GM18873 (cell line): ENCODE data around the gene EDC4.
"Not testable (repeated sequence)": the region's sequence is repeated elsewhere in the genome, so short reads cannot be mapped to it uniquely, and the experiment has no call there.

Experiments
- ATAC-seq: cut with Tn5 transposase; IDR thresholded peaks from one replicate; pipeline ENCODE4 v1.9.1; 2021; ENCODE audit warnings: mild to moderate bottlenecking, moderate library complexity, moderate number of reproducible peaks; ENCODE audit not compliant: unreplicated experiment, low FRiP score

The EDC4 gene, protein sequence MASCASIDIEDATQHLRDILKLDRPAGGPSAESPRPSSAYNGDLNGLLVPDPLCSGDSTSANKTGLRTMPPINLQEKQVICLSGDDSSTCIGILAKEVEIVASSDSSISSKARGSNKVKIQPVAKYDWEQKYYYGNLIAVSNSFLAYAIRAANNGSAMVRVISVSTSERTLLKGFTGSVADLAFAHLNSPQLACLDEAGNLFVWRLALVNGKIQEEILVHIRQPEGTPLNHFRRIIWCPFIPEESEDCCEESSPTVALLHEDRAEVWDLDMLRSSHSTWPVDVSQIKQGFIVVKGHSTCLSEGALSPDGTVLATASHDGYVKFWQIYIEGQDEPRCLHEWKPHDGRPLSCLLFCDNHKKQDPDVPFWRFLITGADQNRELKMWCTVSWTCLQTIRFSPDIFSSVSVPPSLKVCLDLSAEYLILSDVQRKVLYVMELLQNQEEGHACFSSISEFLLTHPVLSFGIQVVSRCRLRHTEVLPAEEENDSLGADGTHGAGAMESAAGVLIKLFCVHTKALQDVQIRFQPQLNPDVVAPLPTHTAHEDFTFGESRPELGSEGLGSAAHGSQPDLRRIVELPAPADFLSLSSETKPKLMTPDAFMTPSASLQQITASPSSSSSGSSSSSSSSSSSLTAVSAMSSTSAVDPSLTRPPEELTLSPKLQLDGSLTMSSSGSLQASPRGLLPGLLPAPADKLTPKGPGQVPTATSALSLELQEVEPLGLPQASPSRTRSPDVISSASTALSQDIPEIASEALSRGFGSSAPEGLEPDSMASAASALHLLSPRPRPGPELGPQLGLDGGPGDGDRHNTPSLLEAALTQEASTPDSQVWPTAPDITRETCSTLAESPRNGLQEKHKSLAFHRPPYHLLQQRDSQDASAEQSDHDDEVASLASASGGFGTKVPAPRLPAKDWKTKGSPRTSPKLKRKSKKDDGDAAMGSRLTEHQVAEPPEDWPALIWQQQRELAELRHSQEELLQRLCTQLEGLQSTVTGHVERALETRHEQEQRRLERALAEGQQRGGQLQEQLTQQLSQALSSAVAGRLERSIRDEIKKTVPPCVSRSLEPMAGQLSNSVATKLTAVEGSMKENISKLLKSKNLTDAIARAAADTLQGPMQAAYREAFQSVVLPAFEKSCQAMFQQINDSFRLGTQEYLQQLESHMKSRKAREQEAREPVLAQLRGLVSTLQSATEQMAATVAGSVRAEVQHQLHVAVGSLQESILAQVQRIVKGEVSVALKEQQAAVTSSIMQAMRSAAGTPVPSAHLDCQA (N-terminal part only)

DNA sequence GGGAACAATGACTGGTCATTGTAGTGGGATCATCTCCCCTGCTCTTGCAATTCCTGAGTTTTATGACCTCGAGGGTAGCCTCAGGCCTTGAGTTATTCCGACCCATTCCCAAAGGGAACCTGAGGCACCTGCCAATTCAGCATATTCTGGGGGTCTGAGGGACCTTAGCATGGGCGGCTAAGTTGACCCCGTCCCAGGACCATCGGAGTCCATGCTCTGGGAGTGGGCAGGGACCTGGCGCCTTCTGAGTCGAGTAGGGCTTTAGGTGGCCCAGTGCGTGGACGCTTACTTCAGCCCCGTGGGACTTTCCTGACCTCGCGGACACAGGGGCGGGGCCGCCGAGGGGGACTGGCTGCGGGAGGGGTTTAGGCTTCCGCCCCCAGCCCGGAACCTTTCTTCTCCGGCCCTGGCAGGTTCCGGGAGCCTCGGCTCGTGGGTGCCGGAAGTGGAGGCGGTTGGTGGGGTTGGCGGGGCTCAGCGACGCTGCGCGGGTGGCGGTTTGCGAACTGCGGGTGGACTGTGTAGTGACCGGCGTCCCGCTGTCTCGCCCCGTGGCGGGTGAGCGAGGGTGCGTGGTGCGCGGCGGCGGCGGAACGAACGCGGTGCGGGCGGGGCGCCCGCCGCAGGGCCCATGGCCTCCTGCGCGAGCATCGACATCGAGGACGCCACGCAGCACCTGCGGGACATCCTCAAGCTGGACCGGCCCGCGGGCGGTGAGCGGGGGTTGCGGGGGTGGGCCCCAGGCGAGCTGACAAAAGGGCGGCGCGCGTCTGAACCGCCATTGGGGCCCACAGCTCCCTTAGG lies at the start of gene EDC4:
Gene EDC4, plus strand, starts transcription at position 422 of the 804 bp plus-strand sequence. Its CDS starts 210 bp downstream, at position 632.
- ATAC-seq, result peak; percentile 69

- ATAC-seq, result no peak
Observed at GRCh38 chr16:67825119-67825518, 47.7 kb upstream of the EDC4 start.

- no peak for ATAC-seq
Observed at GRCh38 chr16:67825906-67826305, 46.9 kb upstream of the EDC4 start.

GRCh38 chr16:67828651-67829050 lies 44.2 kb upstream of the EDC4 start:
- no peak for ATAC-seq

DNA sequence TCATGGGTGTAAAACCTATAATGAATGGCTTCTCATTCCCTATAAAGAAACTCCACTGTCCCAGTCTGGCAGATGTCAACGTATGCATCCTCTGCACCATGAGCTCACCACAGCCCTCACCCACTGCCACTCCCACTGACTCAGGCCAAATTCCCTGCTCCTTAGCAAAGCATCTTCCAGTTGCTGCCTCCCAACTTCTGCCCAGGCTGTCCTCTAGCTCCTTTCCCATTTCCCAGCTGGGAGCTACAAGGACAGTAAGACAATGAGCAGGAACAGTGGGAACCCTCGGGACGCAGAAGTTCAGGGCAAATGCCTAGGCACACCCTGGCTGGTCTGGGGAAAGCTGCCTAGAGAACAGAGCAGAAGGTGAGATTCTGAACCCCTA lies 39.8 kb upstream of the EDC4 start:
- ATAC-seq, result no peak

DNA sequence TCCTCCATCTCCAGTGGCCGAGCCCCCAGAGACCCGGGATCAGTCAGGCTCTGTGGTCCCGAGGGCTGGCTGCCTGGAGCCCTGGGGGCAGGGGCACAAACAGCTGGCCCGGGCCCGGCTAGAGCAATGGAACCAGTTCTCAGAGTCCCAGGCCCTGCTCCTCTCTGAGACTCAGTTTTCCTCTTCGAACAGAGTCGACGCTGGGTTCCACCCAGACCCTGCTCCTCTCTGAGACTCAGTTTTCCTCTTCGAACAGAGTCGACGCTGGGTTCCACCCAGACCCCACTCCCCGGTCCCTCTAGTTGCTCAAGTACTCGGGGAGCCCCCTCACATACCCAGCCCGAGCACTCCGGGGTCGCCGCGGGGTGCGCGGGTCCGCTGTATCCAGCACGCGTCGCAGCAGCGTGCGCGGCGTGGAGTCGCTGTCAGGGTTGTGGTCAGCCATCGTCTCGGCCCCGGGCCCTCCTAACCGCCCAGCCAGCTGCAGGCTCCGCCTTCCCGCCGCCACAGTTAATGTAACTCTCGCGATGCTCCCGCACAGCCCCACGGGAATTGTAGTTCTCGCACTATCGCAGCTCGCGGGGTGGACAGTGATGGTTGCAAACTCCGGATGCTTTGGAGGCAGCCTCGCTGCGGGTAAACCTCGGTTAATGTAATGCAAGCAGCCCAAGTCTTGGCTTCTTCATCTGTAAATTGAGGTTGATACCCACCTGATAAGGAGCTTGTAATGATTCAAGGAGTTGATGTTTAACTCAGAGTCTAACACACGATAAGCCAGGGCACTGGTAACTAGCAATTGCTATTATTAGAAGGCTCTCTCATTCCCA lies 39.2 kb upstream of the EDC4 start:
- ATAC-seq, result peak; percentile 93

- no peak for ATAC-seq
Observed at GRCh38 chr16:67834242-67834614, 38.6 kb upstream of the EDC4 start.

DNA sequence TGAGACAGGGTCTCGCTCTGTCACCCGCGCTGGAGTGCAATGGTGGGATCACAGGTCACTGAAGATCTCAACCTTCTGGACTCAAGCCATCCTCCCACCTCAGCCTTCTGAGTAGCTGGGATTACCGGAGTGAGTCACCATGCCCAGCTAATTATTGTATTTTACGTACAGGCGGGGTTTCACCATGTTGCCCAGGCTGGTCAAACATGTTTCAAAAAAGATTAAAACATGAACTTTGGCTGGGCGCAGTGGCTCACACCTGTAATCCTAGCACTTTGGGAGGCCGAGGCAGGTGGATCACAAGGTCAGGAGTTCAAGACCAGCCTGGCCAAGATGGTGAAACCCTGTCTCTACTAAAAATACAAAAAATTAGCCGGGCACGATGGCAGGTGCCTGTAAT lies 35.7 kb upstream of the EDC4 start:
- ATAC-seq, result not testable (repeated sequence)

DNA sequence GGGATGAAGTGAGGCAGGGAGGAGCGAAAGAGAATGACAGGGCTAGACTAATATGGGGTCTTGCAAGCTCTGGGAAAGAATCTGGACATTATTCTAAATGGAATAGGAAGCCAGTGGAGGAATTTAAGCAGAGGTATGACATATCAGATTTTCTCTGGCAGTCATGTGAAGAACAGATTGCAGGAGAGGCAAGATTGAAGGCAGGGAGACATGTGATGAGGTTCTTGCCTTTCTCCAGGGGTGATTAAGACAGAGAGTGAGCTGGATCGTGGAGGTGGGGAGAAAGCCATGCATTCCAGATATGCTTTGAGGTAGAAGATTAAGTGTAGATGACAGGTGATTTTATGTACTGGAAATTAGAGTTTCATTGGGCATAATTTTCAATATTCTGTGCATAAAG lies 35.0 kb upstream of the EDC4 start:
- ATAC-seq, result no peak

- no peak for ATAC-seq
Observed at GRCh38 chr16:67841198-67841815, 31.5 kb upstream of the EDC4 start.

GRCh38 chr16:67841816-67842508 lies 30.9 kb upstream of the EDC4 start, which contains the start of gene THAP11:
Gene THAP11 (plus strand): TSS chr16:67842320. CDS start chr16:67842555, 235 bp downstream.
- ATAC-seq, result peak; percentile 43

DNA sequence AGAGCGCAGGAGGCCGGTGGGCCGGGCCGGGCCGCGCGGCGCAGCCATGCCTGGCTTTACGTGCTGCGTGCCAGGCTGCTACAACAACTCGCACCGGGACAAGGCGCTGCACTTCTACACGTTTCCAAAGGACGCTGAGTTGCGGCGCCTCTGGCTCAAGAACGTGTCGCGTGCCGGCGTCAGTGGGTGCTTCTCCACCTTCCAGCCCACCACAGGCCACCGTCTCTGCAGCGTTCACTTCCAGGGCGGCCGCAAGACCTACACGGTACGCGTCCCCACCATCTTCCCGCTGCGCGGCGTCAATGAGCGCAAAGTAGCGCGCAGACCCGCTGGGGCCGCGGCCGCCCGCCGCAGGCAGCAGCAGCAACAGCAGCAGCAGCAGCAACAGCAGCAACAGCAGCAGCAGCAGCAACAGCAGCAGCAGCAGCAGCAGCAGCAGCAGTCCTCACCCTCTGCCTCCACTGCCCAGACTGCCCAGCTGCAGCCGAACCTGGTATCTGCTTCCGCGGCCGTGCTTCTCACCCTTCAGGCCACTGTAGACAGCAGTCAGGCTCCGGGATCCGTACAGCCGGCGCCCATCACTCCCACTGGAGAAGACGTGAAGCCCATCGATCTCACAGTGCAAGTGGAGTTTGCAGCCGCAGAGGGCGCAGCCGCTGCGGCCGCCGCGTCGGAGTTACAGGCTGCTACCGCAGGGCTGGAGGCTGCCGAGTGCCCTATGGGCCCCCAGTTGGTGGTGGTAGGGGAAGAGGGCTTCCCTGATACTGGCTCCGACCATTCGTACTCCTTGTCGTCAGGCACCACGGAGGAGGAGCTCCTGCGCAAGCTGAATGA lies 30.1 kb upstream of the EDC4 start:
- peak; percentile 3 for ATAC-seq

GRCh38 chr16:67843343-67843765 lies 29.5 kb upstream of the EDC4 start:
- no peak for ATAC-seq

DNA sequence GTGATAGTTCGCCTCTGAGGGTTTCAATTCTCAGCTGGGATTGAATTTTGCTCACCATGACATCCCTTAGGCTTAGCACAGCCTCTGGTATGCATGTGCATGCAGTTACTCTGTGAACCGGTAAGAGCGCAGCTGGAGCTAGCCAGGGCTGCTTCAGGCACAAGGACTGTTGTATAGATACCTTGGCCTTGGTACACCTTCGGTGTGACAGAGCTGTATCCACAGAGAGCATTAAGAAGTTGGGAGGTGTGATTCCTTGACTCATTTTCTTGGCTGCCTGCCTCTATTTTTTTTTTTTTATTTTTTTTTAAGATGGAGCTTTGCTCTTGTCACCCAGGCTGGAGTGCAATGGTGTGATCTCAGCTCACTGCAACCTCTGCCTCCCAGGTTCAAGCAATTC lies 28.4 kb upstream of the EDC4 start:
- no peak for ATAC-seq

DNA sequence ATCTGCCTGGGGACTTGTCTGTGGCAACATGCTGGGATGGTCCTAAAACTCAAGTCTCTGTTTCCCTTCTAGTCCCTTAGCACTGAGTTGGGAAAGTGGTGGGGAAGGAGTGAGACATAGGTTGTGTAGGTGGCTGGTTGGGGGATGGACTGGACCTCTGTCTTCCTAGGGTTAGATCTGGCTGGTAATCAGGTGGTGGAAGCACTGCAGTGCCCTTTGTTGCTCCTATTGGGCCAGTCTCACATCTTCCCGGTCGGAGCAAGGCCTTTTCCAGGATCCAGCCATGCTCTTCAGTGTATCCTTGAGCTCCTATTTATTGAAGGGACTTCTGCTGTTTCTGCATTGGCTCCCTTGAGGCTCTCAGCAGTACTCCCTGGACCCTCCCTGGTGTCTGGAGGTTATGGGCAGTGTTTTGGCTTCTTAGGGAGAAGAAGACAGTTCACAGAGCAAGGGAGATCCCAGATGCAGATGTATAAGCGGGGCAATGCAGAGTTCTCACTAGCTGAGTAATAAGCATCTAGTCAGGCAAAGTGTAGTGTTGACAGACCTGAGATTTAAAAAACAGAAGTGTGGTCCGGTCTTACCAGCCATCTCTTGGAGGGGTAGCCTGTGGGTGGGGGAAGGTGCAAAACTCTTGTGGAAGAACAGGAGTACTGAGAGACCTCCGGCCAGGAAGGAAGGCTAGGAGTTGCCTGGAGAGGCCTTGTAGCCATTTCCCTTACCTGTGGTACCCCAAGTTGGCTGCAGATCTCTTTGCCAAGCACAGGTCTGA lies 27.4 kb upstream of the EDC4 start:
- no peak for ATAC-seq

GRCh38 chr16:67846063-67846319 lies 26.9 kb upstream of the EDC4 start:
- no peak for ATAC-seq
